Prostate gland (tissue), 2 donors: ENCODE measurements around the gene SCMH1.

Experiments used
- POLR2A ChIP-seq: fragments of 450-650 bp; IDR thresholded peaks from one replicate; pipeline ENCODE4 v1.6.1; 2016; ENCODE audit warnings: antibody characterized with exemption, mild to moderate bottlenecking
- TF ChIP-seq, protein P1 (sequence below), 4 experiments: fragments of 200-600 bp in 2 of 4; fragments of 450-650 bp in 2 of 4; sonication (generic) in 2 of 4; IDR thresholded peaks; 1 replicate in 3 of 4; 2 replicates in 1 of 4; pipeline ENCODE4 v1.5.1; 2016 to 2019; ENCODE audit warnings: antibody characterized with exemption in 4 of 4, mild to moderate bottlenecking in 2 of 4, moderate library complexity in 2 of 4

GRCh38 chr1:41024953-41025352 lies 217.2 kb downstream of the SCMH1 start:
- TF ChIP-seq, protein P1, sequence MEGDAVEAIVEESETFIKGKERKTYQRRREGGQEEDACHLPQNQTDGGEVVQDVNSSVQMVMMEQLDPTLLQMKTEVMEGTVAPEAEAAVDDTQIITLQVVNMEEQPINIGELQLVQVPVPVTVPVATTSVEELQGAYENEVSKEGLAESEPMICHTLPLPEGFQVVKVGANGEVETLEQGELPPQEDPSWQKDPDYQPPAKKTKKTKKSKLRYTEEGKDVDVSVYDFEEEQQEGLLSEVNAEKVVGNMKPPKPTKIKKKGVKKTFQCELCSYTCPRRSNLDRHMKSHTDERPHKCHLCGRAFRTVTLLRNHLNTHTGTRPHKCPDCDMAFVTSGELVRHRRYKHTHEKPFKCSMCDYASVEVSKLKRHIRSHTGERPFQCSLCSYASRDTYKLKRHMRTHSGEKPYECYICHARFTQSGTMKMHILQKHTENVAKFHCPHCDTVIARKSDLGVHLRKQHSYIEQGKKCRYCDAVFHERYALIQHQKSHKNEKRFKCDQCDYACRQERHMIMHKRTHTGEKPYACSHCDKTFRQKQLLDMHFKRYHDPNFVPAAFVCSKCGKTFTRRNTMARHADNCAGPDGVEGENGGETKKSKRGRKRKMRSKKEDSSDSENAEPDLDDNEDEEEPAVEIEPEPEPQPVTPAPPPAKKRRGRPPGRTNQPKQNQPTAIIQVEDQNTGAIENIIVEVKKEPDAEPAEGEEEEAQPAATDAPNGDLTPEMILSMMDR (IDR thresholded peaks at IDR 0.05) = no peak
- TF ChIP-seq POLR2A = no peak
